Nucleus accumbens (tissue), 56 donors: ENCODE results near the gene FAM120B.
A peak's percentile ranks its signal among the peaks of the same experiment; 100 is the strongest.

Experiments
- DNase-seq, 56 donors: peaks; one replicate each; lab custom pipeline; 2025; lab: John Stamatoyannopoulos, UW

The FAM120B gene

GRCh38 chr6:170285482-170285881, 21.1 kb upstream of the FAM120B start:
- DNase-seq: no peak

DNA sequence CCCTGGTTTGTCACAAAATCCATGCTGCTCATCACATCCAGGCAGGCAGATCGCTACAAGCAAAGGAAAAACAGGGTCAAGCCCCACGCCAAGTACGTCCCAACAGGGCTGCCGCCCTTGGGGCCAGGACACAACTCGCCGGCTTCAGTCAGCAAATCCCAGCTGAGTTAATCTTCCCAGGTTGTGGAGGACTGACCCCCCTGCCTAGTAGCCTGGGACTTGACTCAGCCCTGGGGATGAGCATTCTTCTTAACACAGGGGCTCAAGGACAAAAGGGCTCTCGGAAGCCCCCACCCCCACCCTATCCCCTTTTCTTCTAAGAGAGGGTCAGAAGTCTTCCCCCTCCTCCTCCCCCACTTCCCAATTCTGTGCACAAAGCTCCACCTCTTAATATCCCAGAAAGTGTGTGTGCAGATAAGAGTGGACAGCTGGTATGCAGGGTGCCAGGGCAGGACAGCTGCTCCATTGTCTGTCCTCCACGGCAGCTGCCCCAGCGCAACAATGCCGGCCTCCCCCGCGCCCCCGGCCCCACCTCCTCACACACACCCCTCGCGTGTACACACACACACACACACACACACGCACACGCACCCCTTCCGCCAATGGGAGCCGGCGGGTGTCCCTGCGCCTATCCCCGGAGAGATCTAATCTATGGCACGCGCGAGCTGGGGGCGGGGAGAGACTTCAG, 20.2 kb upstream of the FAM120B start:
- DNase-seq: peak in 47 of 56 donors; percentile 20 to 87 (median 70)

- DNase-seq: peak in 1 of 56 donors; percentile 59
Measured at GRCh38 chr6:170286934-170287265, 19.7 kb upstream of the FAM120B start.

- no peak for DNase-seq
Measured at GRCh38 chr6:170287371-170287876, 19.1 kb upstream of the FAM120B start.

DNA sequence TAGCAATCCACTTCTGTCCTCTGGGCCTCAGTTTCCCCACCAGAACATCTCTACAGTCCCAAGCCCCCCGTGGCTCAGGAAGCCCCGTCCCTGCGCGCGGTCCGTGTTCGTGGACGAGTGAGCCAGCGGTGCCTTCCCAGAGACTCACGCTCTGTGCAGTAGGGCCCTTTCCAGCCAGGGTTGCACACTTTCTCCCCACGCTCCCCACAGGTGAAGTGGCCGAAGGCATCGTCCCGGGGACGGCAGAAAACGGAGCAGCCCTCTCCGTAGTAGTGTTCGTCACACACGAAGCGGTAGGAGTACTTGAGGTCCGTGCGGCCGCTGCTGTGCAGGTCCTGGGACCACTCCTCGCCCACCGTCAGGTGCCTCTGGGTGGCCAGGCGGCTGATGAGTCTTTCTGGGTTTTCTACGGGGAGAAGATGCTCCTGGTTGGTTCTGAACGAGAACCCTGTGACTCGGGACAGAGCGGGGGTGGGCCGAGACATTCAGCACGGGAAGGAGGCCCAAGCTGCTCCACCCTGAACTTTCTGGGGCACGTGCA, 18.4 kb upstream of the FAM120B start:
- DNase-seq: no peak

GRCh38 chr6:170288852-170289179, 17.7 kb upstream of the FAM120B start:
- DNase-seq: no peak

DNA sequence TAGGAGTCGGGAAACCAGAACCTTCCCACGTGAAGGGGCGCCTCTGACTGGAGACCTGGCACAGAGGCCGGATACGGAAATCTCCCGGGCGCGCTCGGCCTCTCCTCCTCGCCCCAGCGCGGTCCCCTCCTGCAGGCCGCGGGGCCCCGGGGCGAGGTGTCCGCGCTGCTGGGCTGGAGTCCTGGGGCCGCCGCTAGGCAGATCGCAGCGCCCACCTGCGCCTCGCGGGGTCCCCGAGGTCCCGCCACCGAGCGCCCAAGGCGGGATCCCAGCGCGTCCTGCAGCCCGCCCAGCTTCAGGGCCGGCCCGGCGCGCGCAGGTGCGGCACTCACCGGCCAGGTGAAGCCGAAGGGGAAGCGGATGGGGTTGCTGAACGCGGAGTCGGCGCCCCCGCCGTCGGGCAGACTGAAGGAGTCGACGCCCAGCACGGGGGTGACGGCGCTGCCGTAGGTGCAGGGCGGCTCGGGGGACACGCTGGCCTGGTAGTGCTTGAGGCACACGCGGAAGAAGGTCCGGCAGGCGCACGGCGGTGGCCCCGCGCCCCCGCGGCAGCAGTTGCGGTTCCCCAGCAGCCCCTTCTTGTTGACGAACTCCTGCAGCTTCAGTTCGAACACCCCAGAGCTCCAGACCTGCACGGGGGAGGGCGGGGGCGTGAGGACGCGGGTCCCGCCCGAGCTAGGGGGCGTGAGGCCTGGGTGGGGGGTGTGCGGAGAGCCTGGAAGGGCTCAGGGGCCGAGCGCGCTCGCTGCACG, 17.2 kb upstream of the FAM120B start:
- DNase-seq: no peak

GRCh38 chr6:170289951-170290295, 16.6 kb upstream of the FAM120B start:
- no peak for DNase-seq

- peak in 54 of 56 donors; percentile 45 to 95 (median 82) for DNase-seq
Measured at GRCh38 chr6:170290296-170291128, 16.0 kb upstream of the FAM120B start, which contains the start of gene DLL1. Gene DLL1, minus strand, starts transcription at chr6:170291078. Its CDS starts 939 bp downstream, at chr6:170290139.

DNA sequence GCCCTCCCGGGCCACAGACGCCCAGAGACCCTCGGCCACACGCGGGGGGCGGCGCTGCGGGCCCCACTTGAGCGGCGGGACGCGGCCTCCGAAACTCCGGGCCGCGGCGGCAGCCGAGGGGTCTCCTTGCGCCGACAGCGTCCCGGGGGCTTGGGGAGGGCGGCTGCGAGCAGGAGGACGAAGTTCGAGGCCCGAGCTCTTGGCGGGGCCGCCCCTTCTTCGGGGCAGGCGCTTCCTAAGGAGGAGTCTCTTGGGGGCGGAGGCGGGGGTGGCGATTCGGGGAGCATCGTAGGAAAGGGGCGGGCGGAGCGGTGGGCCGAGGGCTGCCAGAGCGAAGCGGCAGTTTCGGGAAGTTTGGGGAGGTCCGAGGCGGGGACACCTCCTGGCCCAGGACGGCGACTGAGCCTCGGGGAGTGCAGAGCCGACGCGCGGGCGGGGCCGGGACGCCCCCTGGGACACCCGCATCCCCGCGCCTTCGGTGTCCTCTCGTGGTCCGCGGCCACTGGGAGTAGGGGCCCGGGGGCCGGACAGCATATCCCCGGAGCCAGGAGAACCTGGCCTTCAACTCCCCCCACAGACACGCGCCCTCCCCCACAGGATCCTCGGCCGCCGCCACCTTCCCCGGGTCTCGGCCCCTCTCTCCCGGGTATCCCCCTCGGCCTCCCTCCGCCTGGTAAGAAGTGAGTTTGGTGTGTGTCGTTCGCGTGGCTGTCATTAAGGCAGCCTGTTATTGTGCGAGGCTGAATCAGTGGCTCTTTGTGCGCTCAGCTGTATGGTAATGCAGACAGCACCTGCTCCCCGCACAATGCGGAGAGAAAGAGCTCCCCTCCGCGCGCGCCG, 15.1 kb upstream of the FAM120B start:
- peak in 54 of 56 donors; percentile 41 to 90 (median 76) for DNase-seq

- DNase-seq: no peak
Measured at GRCh38 chr6:170292111-170292406, 14.5 kb upstream of the FAM120B start.

DNA sequence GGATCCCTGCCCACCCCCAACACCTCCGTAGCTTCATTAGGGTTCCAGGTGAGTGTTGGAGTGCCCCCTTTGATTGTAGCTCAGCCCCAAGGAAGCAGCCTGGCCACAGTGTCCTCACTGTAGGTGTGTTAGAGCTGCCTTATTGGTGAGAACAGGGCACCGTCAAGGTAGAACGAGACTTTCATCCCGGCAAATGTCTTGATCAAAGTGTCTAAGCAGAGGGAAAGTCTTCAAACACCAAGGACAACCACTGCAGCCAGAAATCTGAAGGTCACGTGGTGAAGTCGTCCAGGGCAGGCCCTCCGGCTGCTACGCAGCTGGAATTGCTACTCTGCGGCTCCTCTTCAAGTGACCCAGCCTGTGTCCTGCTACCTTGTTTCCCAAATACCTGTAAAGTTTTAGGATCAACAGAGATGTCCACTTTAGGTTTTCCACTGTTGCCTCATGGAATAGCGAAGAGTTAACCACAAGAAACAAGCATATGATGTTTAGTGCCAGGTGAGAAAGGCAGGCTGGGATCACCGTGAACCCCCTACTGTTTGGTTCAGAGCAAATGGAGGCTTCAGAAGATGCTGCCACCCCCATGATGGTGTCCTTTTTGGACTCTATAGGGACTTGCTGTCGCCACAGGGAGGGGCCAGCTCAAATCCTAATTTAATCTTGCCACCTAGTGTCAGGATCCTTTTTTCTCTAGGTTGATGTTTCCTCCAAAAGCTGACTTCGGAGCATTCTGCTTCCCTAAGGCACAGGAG, 14.0 kb upstream of the FAM120B start:
- peak in 7 of 56 donors; percentile 31 to 63 (median 47) for DNase-seq

GRCh38 chr6:170293341-170294231, 13.0 kb upstream of the FAM120B start:
- no peak for DNase-seq

DNA sequence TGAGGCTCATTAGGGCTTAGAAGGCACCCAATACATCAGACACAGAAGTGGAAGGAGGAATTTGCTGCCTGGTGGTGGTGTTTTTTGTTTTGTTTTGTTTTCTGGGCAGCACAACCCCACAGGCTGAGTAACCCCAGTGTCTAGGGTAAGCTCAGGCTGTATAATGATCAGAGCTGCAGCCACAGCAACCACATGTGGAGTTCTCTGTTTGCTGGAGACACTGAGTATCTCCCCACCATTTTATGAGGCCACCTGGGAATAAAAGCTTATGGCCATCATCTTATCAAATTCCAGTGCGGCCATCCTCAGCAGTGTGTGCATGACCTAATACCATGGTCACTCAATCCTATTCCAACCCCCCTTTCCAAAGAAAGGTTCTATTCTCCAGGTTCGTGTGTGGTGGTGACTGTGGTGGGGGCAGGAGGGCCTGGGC, 12.2 kb upstream of the FAM120B start:
- no peak for DNase-seq

DNA sequence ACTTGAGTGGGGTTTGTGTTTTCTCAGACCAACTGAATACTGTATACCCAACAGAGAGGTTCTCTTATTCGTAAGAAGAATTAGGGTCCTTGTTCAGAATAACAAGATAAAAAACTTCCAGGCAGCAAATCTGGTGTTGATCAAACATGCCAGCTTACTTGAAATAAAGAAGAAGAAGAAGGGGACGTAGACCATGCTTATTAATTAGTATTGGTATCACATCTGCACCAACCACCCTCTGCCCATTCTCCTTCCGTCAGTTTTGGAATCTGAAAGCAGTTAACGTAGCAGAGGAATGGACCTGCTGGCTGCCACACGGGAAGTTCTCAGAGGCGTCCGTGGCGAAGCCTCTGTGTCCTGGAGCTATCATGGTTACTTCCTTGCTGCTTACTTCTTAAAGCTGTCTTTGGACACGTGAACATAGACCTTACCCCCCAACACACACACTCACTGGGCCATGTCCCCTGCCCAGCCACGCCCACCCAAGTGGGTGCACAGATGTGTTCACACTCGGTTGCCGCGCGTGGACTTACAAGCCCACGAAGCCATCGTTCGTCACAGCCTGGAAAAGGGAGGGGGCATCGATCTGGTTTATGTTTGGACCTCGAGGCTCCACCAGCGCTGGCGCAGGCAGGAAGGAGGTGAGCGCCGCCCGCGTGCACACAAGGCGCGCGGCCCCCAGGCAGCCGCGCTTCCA, 11.6 kb upstream of the FAM120B start:
- no peak for DNase-seq

- peak in 14 of 56 donors; percentile 26 to 64 (median 40) for DNase-seq
Measured at GRCh38 chr6:170295510-170296422, 10.8 kb upstream of the FAM120B start.

DNA sequence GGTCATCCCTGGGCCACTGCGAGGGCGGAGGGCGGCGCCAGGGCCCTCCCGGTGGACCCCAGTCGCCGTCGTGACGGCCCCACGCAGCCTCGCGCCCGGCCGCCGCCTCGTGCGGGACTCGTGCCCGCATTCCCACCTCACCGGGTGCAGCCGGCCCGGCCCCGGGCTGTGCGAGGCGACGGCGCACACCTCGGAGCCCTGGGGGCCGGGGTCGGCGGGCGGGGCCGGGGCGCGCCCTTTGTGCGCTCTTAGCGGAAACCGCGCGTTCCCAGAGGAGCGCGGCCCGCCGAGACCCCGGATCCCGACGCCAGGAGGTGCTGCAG, 10.2 kb upstream of the FAM120B start:
- no peak for DNase-seq
